HG03460 (cell line): Measurements from ENCODE around the gene KIRREL3.

Experiments used
- ATAC-seq: cut with Tn5 transposase; IDR thresholded peaks from one replicate; pipeline ENCODE4 v1.9.1; 2021; ENCODE audit not compliant: unreplicated experiment

The KIRREL3 gene

DNA sequence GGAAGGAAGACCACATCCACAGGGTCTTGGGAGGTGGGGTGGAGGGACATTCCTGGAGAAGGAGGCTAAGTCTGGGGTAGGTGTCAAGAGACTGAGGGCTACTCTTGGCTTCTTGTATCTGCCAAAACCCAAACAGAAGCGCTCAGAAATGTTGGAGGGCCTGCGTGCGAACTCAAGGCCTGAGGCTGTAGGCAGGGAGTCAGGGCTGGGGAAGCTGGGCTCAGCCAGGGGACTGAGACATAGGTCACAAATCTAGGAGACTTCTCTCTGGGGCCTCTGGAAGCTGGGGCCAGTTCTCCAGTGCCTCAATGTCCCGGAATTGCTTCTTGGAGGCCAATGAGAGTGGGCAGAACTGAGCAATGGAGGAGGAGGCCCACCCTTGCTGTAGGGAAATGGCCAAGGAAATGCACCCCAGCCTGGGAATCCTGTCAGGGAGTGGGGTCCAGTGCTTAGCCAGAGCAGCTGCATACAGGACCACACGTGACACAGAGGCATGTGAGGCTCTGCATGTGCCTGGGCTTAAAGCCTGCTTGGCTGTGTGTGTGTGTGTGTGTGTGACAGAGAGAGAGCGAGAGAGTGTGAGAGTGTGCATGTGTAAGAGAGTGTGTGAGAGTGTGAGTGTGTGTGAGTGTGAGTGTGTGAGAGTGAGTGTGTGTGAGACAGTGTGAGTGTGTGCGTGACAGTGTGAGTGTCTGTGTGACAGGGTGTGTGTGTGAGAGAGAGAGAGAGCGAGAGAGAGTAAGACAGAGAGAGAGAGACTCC, 503.8 kb downstream of the KIRREL3 start:
- no peak for ATAC-seq

DNA sequence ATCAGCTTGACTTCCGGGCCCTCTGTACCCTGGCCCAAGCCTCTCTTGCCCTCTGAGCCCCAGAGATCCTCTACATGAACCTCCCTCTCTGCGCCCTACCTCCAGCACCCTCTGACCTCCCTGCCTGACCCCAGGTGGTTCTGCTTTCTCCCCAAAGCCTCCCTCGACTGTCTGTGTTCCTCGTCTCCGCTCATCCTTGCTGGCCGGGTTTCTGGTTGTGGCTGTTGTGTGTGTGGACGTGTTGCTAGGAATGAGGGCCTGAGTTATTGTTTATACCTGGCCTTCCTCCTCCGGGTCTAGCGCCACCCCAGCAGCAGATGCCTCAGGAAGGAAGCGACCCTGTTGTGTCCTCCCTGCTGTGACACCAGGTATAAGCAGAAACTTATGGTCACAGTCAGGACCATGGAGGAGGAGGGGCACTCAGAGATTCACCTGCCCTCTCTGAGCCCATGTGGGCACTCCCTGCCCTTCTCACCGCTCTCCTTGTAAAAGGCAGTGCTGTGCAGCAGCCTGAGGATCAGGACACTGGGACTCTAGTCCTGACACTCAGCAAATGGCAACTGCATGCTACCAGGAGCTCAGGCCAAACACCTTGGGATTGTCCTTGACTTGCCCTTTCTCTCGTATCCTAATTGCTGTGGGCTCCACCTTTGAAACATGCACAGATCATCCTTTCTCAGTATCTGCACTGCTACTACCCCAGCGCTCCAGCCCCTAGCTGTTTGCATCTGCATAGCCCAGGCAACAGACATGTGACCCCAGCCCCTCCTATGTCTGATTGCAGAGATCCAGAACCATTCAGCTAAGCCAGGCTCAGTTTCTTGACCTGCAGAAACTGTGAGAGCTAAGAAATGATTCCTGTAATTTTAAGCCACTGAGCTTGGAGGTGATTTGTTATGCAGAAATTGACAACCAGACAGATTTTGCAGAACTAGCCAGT, 505.0 kb downstream of the KIRREL3 start:
- no peak for ATAC-seq

DNA sequence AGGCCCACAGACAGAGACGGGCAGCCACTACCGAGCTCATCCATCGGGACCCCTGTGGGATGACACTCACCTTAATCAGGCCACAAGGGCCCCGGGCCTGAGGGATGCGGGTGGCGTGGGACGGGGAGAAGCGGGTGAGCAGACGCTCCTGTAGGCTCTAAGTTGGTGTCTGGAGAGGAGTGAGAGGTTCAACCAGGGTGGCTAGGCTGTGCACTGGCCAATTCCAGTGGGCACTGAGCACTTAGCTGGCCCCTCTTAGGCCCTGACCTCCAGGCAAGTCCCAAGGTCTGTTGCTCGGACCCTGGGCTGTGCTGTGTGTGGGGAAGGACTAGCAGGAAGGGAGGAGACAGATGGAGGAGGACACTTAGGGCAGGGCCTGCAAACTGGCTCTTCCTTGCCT, 505.7 kb downstream of the KIRREL3 start:
- no peak for ATAC-seq

DNA sequence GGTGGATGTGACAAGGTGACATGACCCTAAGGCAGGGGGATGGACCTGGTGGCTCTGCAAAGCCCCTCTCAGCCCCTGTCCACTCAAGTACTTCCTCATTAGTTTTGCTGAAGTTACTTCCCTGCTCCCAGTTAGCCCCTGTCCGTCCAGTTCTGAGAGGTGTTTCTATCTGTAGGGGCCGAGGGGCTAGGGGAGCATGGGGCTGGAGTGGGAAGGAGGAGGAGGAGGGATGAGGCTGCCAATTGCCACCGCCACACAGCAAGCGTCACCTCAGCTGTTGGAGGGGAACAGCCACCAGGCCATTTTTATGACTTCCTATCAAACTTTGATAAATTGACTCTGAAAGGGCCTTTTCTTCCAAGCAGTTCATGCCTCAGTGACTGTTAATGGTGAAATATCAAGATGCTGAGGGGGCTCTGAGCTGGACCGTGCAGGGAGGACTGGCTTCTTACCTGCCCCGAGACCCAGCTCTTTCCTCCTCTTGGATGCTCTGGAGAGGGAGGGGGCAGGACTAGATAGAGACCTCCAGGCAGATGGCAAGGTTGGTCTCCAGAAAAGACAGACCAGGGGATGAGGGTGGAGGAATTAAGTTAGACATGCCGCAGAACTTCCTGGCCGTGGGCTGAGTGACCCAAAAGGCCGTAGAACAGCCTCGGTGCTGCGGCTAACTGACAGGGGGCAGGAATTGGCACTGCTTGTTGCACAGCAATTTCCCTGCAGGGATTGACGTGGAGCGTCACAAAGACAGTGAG, 508.1 kb downstream of the KIRREL3 start:
- ATAC-seq: no peak

DNA sequence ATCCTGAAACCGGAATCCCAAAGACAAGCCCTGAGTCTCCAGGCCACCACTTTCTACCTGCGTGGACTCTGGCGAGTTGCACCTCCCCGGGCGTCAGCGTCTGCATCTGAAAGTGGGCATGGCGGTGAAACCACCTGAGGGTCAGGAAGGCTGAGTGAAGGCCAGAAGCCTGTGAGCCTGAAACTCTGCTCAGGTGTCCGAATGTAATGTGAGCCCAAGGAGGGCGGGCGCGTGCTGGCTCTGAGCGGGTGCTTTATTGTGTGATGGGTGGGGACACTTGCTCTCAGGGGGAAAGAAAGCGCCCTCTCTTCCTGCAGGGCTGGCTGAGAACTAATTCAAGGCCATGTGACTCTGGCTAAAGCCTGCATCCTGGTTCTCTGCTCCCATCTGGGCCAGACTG, 509.5 kb downstream of the KIRREL3 start:
- ATAC-seq: no peak

DNA sequence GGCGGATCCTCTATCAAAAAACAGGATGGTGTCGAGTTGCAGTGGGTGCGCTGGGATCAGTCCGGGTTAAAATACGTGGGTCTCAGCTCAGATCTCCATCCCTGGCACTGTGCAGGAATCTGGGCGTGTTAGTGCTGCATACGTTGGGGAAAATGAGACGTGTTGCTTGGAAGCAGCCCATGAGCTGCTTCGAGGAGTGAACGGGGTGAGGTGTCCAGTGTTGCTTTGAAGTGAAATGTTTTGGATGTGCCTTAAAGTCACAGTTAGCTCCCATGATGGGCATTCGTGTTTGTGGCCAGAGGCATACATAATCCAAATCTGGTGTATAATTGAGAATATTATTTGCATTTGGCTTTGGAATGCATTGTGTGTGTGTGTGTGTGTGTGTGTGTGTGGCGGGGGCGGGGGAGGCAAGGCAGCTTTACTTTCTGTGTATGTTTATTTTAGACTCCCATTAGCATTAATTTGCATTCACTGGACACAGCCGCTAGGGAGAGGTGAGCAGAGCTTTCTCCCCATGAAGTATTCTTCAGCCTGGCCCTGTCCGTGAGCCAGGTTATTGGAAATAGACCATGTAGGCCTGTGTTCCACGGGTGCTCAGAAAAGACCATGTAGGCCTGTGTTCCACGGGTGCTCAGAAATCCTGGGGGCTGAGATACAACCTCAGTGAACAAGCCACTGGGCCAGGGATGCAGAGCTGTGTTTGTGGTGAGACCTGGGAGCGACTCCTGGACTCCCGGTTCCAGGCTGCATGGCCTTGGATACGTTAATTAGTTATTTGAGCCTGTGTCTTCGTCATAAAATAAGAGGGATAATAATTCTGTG, 510.5 kb downstream of the KIRREL3 start:
- ATAC-seq: no peak

DNA sequence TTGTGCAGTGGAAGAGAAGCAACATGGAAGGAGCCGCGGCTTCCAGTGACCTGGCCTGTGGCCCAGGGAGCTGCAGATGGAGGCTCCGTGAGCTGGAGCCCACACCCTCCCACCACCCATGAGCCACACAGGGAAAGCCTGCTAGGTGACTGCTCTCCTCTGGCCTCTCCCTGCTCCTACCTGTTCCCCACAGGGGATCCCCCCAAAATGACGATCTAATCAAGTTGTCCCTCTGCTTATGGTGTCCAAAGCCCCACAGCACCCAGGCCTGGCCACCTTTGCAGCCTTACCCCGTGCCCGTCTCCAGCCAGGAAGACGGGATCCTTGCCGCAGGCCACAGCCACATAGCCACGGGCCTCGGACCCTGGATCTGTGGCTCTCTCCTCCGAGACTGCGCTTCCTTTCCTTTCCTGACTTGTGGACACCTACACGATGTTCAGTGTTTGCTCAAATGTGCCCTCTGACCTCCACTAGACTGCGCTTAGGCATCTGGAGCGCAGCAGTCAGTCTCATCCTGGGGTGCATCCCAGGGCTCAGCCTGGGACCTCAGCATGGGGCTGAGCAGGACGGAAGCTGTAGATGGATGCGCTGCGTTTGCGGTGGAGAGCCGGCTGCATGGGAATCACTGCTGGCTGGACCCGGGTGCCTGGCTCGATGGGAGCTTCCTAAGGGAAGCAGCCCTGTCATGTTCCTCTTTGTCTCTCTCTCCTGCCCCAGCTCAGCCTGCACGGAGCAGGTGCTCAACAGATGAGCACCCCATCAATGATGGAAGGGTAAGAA, 511.8 kb downstream of the KIRREL3 start:
- no peak for ATAC-seq

DNA sequence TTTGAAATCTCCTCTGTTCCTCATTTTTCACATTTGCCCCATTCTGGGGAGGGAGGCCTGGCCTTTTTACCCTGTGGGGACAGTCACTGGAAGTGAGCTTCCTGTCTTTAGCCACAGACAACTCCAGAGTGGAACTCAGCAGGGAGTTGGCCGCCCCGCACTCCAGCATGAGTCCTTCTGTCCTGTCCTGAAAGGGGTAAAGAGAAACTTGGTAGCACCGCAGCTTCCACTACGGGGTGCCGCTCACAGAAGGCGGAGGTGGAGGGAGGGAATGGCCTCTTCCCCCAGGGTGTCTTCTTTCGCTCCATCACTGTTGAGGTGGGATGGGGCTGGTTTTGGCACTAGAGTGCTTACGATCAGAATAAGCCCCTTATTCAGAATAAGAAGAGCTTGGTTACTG, 512.9 kb downstream of the KIRREL3 start:
- ATAC-seq: no peak

DNA sequence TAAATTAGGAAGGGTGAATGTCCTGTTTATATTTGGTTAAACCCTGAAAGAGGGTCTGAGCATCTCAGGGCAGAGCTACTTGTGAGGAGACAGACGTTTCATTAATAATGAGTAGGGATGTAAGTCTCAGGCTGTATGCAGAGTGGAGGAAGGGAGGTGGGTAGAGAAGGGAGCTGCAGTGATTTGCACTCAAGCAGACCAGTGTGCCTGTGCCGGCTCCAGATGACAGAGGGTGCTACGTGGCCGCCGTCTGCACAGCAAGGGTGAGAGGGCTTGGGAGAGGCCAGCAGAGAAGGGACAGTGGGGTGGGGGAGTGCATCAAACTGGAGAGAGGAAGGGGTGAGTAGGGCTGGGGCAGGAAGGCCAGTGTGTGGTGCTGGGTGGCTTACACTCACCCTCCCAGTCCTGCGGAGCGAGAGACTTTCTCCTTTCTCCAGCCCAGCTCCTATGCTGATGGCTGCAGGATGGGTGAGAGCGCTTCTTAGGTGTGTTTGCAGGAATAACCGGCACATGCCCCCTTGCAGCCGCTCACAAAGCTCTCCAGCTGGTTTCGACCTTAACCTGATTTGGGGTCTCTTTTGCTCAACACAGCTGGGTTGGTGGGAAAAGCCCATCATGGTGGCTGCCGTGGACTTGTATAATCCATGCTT, 514.5 kb downstream of the KIRREL3 start:
- ATAC-seq: no peak

DNA sequence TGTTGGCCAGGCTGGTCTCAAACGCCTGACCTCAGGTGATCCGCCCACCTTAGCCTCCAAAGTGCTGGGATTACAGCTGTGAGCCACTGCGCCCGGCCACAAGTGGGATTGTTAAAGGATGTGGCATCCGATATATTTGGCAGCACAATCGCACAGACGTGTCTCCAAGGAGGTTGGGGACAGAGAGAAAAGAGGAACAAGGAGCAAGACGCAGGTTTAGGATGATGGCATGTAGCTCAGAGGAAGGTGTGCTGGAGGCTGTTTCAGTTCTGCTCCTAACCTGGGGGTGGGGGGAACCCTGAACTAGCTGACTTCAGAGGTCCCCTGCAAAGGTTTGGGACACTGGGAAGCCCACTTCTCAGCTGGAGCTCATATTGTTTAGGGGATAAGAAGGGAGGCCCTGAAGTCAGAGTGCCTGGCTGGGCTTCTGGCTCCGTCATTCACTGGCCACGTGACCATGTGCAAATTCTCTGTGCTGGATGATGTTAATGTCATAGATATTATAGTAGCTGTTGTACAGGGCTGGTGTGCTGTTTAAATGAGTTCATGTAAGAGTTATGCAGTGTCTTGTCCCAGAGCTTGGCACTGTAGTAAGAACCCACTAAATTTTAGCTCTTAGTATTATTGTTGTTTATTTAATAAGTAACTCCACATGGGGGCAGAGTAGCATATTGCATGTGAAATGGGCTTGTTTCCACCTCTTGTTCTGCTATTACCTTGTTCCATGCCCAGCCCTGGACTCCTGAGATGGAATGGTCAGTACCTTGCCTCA, 515.4 kb downstream of the KIRREL3 start:
- no peak for ATAC-seq

DNA sequence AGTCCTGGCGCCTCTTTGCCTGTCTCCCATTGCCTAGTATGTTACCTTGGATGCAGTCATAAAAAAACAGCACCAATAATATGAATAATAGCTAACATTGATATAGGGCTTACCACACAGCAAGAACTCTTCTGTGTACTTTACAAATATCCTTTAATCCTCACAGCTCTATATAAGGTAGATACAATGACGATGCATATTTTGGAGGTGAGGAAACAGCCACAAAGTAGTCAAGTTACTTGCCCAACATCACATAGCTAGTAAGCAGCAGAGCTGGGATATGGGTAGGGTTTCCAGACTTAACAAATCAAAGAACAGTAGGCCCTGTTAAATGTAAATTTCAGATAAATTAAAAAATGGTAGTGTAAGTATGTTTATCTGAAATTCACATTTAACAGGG, 516.3 kb downstream of the KIRREL3 start:
- ATAC-seq: no peak

DNA sequence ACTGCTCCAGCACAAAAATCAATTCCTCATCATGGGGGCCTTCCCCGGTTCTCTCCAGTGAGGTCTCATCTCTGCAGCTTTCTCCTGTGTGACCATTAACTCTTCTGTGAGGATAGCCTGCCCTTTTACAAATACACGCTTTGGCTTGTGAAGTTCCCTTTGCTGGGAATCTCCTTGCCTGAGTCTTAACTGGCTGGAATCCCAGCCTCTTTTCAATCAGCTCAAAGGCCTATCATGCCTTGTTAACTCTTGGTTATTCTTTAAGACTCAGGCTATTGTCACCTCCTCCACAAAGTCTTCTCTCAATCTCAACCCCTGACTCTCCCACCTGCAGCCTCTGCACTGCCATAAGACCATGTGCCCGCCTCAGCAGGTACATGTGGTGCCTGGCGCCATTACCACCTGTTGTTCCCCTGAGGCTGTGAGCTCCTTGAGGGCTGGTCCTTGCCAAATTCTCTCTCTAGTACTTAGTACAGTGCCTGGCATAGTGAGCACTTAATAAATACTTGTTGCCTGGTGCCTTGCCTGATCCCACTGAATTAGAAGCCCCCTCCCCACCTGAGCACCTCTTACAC, 516.9 kb downstream of the KIRREL3 start:
- ATAC-seq: no peak

DNA sequence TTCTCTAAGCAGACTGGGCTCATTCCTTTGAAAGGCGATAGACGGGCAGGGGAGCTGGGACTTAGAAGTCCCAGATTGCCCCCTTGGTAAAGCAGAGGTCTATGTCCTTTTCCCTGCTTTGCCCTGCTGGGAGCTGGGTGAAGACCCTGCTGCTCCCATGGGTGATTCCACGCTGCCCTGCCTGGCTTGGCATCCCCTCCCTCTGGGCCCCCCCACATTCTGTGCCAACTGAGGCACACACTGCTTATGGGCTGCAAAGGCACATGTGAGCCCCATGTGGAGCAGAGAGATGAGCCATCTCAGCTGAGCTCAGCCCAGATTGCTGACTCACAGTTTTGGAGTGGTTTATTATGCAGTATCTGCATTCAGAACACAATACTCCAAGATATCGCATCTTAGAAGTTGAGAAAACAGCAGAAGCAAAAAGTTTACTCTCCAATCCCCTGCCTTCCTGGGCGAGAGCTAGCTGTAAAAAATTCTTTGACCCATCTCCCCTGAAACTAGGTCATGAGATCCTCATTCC, 517.9 kb downstream of the KIRREL3 start:
- no peak for ATAC-seq

DNA sequence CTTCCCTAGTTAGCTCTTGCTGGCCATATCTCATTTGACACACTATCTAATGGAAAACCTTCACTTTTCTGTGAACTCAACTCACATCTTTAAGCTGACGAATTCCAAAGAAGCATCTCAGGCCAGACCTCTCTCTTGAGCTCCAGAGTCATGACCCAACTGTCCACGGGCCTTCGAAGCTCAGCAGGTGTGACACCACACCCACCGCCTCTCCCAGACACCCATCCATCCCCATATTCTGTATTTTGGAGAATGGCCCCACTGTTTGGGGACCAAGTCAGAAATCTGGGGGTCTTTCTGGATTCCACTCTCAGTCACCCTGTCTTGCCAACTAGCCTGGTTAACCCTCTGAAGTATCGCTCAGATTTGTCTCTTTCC, 519.3 kb downstream of the KIRREL3 start:
- no peak for ATAC-seq

DNA sequence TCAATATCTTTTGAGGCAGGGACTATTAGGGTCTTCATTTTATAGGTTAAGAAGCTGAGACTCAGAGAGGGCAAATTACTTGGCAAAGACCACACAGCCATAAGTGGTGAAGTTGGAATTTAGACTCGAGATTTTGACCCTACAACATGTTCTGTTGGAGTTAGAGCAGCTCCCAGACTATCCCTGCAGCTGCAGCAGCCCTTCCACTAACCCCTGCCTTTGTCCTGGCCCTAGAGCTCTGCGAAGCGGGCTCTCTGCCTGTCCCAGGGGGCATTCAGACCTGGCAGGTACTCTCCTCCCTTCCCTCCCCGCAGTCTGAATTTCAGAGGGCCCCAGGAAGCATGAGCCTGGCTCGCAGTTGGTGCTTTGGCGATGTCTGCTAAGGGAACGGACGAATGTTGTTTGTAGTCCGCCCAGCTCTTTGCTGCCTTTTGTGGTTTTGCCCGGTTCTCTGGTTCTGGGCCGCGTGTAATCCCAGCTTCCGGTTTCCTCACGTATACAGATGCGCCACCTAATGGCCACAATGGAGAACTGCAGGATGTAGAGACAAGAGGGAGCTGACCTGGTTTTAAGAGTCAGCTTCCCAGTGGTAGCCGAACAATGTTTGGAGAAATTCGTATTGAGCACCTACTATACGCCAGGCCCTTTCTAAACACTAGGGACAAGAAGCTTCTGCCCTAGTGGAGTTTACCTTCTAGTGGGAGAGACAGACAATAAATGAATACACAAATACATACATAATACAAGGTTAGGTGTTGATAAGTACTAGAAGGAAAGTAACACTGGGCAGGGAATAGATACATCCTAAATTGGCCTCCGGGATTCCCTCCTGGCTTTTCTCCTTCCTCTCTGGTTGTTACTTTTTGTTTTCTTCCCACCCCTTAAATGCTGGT, 519.9 kb downstream of the KIRREL3 start:
- peak; percentile 73 for ATAC-seq

DNA sequence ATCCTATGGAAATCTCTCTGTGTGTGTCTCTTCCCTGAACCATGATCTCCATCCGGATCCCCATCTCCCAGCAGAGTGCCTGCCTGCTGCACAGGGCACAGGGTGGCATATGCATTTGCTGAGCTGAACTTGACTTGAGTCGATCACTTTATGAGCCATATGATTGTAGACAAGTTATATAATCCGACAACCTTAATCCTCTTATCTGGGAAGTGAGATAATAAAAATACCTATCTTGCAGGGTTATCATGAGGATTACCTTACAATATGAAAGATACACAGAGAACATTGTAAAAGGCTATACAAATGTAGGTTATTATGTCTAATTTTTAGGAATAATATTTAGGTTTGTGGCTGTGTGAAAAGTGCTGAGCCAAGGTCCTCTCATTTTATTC, 520.6 kb downstream of the KIRREL3 start:
- no peak for ATAC-seq
